Measurements from ENCODE around the gene FBXW12.

FBXW12 gene

DNA sequence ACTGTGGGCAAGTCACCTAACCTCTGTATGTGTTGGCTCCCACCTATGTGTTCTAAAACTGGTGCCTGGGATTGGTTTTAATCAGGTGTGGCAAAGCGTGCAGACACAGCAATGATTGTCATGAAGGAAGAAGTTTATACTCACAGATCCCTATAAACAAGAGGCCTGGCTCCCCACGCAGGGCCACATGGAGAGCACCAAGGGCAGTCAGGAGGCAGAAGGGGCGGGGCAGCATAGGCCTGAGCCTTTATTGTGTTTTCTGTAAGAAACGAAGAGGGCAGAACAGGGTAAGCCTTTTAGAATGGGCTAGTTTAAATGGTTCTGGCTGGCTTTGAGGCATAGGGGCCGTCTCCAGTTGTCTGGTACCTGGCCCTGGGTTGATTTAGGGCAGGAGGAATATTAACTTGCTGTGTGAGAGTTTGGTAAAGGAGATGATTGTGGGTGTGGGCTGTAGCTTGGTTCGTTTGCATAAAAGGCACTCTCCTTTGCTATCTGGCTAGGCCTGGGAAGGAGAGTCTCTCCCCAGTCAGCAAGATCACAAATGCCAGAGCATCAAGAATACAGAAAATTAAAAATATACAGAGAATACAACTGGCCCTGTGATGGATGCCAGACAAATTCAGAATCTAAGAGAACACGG is 2.2 kb upstream of the FBXW12 start:
- no peak for DNase-seq (ENCODE audit: low read depth, low spot score)
- H3K4me3 ChIP-seq: no peak overlapping the region
- H3K9me3 ChIP-seq (ENCODE audit: low read depth, low read length): no peaks in the 10 kb centered on the region
- no peak overlapping the region for H3K27ac ChIP-seq
- no peak for TF ChIP-seq FOXP2 (optimal IDR thresholded peaks at IDR 0.05; ENCODE audit: control extremely low read depth, extremely low read length, insufficient read depth)
- no peak for TF ChIP-seq EZH2 (IDR thresholded peaks at IDR 0.05)
- no peak for TF ChIP-seq POLR2AphosphoS5 (IDR thresholded peaks at IDR 0.05; ENCODE audit: borderline replicate concordance, low read depth, low read length)
- H3K36me3 ChIP-seq (ENCODE audit: insufficient read depth, low read length): no peaks in the 10 kb centered on the region
- no peak overlapping the region for H3K9ac ChIP-seq (ENCODE audit: insufficient read length)

DNA sequence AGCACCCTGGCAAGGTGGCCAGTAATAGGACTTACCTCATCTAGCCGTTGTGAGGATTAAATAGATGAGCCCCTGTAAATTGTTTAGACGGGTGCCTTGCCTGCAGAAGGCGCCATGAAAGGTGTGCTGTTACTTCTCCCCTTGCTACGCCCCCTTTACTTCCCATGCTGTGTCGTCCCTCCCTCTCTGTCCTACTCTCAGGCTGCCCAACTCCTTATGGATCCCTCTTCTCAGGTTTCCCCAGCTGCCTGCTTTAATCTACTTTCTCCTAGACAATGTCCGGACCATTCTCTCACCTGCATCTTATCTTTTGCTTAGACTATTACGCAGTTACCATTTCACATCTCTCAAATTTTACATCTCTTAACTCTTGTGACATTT is 1.7 kb upstream of the FBXW12 start:
- TF ChIP-seq POLR2AphosphoS5 (IDR thresholded peaks at IDR 0.05; ENCODE audit: borderline replicate concordance, low read depth, low read length): no peak
- TF ChIP-seq EZH2 (IDR thresholded peaks at IDR 0.05): no peak
- no peak for TF ChIP-seq FOXP2 (optimal IDR thresholded peaks at IDR 0.05; ENCODE audit: control extremely low read depth, extremely low read length, insufficient read depth)
- Histone ChIP-seq H3K9me3 (ENCODE audit: low read depth, low read length) (no peaks in the 10 kb centered on the region), H3K4me3 (no peak overlapping the region), H3K36me3 (ENCODE audit: insufficient read depth, low read length) (no peaks in the 10 kb centered on the region), H3K27ac (no peak overlapping the region), H3K9ac (ENCODE audit: insufficient read length) (no peak overlapping the region)
- no peak for DNase-seq (ENCODE audit: low read depth, low spot score)

DNA sequence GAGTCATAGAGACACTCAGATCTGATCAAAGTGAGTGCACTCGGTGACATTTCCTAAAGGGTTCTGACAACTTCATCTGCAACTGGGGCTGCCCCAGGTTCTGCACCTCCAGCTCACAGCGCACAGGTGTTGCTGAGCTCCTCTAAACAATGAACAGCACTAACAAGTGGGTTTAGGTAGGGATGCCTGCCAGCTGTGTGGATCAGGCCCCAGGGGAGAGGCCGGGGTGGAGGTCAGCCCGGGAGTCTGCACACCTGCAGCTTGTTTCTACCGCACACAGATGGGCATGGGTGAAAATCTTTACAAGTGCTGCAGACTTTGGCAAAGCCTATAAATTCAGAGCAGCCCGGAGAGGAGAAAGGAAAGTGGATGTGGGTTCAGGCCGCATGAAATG is 355 bp downstream of the FBXW12 start:
- Histone ChIP-seq H3K36me3 (ENCODE audit: insufficient read depth, low read length) (no peaks in the 10 kb centered on the region), H3K4me3 (no peak overlapping the region), H3K27ac (no peak overlapping the region), H3K9me3 (ENCODE audit: low read depth, low read length) (no peaks in the 10 kb centered on the region), H3K9ac (ENCODE audit: insufficient read length) (no peak overlapping the region)
- TF ChIP-seq FOXP2 (optimal IDR thresholded peaks at IDR 0.05; ENCODE audit: control extremely low read depth, extremely low read length, insufficient read depth) (no peak), POLR2AphosphoS5 (IDR thresholded peaks at IDR 0.05; ENCODE audit: borderline replicate concordance, low read depth, low read length) (no peak), EZH2 (IDR thresholded peaks at IDR 0.05) (no peak)
- no peak for DNase-seq (ENCODE audit: low read depth, low spot score)

DNA sequence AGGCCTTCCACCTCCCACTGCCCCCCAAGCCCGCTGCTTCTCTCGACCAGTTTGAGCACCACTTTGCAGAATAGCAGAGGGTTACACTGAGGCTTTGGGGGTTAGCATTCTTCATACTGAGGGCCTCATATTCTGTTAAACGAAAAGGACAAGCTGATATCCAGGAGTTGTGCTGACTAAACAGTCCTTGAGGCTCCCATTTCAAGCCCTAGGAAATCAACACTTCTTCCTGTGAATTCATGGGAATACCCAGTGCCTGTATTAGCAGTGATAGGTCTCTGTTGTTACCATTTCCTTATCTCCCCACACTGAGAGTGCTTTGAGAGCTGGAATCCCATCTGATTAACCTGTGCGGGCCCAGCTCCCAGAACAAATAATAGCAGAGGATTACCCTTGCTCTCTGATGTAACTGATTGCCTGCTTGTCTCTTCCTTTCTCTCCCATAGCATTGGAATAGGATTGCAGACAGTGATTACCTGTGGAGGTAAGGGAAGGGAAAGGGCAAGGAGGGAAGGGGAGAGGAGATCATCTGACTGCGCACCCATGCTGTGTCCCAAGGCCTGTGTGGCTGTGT is 930 bp downstream of the FBXW12 start:
- Histone ChIP-seq H3K9me3 (ENCODE audit: low read depth, low read length) (no peaks in the 10 kb centered on the region), H3K27ac (no peak overlapping the region), H3K36me3 (ENCODE audit: insufficient read depth, low read length) (no peaks in the 10 kb centered on the region), H3K9ac (ENCODE audit: insufficient read length) (no peak overlapping the region), H3K4me3 (no peak overlapping the region)
- DNase-seq (ENCODE audit: low read depth, low spot score): no peak
- TF ChIP-seq POLR2AphosphoS5 (IDR thresholded peaks at IDR 0.05; ENCODE audit: borderline replicate concordance, low read depth, low read length) (no peak), FOXP2 (optimal IDR thresholded peaks at IDR 0.05; ENCODE audit: control extremely low read depth, extremely low read length, insufficient read depth) (no peak), EZH2 (IDR thresholded peaks at IDR 0.05) (no peak)

DNA sequence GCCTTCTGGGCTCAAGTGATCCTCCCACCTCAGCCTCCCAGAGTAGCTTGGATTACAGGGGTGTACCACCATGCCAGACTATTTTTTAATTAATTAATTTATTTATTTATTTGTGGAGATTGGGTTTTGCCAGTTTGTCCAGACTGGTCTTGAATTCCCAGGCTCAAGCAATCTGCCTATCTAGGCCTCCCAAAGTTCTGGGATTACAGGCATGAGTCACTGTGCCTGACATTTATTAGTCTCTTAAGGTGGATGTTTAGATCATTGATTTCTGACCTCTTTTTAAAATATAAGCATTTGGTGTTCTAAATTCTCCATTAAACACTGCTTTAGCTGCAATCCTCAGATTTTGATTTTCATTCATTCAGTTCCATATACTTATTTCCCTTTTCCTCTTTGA is 15.6 kb downstream of the FBXW12 start:
- no peak overlapping the region for H3K4me3 ChIP-seq
- TF ChIP-seq EZH2 (IDR thresholded peaks at IDR 0.05) (no peak), FOXP2 (optimal IDR thresholded peaks at IDR 0.05; ENCODE audit: control extremely low read depth, extremely low read length, insufficient read depth) (no peak)
- no peaks in the 10 kb centered on the region for H3K36me3 ChIP-seq (ENCODE audit: insufficient read depth, low read length)
- no peaks in the 10 kb centered on the region for H3K9me3 ChIP-seq (ENCODE audit: low read depth, low read length)
- no peak overlapping the region for H3K27ac ChIP-seq
- no peak for DNase-seq (ENCODE audit: low read depth, low spot score)
- no peak overlapping the region for H3K9ac ChIP-seq (ENCODE audit: insufficient read length)

DNA sequence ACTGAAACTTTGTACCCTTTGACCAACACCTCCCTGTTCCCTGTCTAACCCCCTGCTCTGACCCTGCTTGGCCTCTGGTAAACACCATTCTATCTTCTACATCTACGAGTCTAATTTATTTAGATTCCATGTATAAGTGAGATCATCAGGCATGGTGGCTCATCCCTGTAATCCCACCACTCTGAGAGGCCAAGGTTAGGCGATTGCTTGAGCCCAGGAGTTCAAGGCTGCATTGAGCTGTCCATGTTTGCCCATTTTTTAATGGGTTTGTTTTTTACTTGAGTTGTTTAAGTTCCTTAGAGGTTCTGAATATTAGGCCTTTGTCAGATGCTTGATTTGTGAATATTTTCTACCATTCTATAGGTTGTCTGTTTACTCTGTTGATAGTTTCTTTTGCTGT is 16.9 kb downstream of the FBXW12 start:
- H3K4me3 ChIP-seq: no peak overlapping the region
- H3K36me3 ChIP-seq (ENCODE audit: insufficient read depth, low read length): no peaks in the 10 kb centered on the region
- no peak overlapping the region for H3K27ac ChIP-seq
- TF ChIP-seq POLR2AphosphoS5 (IDR thresholded peaks at IDR 0.05; ENCODE audit: borderline replicate concordance, low read depth, low read length) (no peak), FOXP2 (optimal IDR thresholded peaks at IDR 0.05; ENCODE audit: control extremely low read depth, extremely low read length, insufficient read depth) (no peak), EZH2 (IDR thresholded peaks at IDR 0.05) (no peak)
- no peak for DNase-seq (ENCODE audit: low read depth, low spot score)
- H3K9me3 ChIP-seq (ENCODE audit: low read depth, low read length): no peaks in the 10 kb centered on the region
- no peak overlapping the region for H3K9ac ChIP-seq (ENCODE audit: insufficient read length)

DNA sequence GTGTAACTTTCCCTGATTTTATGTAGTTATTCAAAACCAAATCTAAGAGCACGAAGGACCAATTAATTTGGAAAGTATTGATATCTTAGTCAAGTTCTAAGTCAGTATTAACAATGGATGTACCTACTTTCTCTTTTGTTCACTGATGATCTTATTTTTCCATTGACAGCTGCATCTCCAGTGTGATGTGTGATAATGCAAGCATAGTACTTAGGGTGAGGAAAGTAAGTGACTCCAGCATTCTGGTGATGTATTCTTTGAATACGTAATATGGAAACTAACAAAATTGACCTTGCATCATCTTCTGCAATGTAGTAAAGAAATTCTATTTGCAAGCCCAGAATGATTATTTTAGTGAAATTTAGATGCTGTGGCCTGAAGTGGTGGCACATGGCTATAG is 22.4 kb downstream of the FBXW12 start:
- TF ChIP-seq POLR2AphosphoS5 (IDR thresholded peaks at IDR 0.05; ENCODE audit: borderline replicate concordance, low read depth, low read length) (no peak), FOXP2 (optimal IDR thresholded peaks at IDR 0.05; ENCODE audit: control extremely low read depth, extremely low read length, insufficient read depth) (no peak), EZH2 (IDR thresholded peaks at IDR 0.05) (no peak)
- DNase-seq (ENCODE audit: low read depth, low spot score): no peak
- Histone ChIP-seq H3K36me3 (ENCODE audit: insufficient read depth, low read length) (no peaks in the 10 kb centered on the region), H3K4me3 (no peak overlapping the region), H3K9ac (ENCODE audit: insufficient read length) (no peak overlapping the region), H3K27ac (no peak overlapping the region), H3K9me3 (ENCODE audit: low read depth, low read length) (no peaks in the 10 kb centered on the region)

DNA sequence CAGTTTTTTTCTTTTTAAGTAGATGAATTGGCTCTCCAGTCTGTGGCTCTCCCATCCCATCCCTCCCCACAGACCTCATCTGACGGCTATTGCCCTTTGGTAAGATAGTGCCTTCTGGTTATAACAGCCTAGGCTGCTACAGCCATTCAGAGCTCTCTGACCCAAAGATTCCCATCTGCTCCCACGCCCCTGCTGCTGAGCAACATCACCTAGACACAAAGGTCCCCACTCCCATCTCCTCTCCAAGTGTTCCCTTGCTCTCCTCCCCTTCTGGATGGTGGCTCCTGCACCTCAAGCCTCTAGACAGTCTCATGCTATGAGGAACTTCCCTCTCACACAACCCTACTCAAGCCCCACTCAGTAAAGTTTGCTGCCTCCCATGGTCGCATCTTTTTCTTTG is 23.7 kb downstream of the FBXW12 start:
- Histone ChIP-seq H3K36me3 (ENCODE audit: insufficient read depth, low read length) (no peaks in the 10 kb centered on the region), H3K27ac (no peak overlapping the region), H3K9ac (ENCODE audit: insufficient read length) (no peak overlapping the region), H3K9me3 (ENCODE audit: low read depth, low read length) (no peaks in the 10 kb centered on the region), H3K4me3 (no peak overlapping the region)
- no peak for TF ChIP-seq EZH2 (IDR thresholded peaks at IDR 0.05)
- no peak for TF ChIP-seq POLR2AphosphoS5 (IDR thresholded peaks at IDR 0.05; ENCODE audit: borderline replicate concordance, low read depth, low read length)
- TF ChIP-seq FOXP2 (optimal IDR thresholded peaks at IDR 0.05; ENCODE audit: control extremely low read depth, extremely low read length, insufficient read depth): no peak
- no peak for DNase-seq (ENCODE audit: low read depth, low spot score)

All from SK-N-MC (cell line).